GM15510 (cell line): Measurements from ENCODE around the gene PRR23E.

Experiments
- POLR2A ChIP-seq: IDR thresholded peaks from 3 replicates; pipeline ENCODE4 v1.6.1; 2011; ENCODE audit warnings: borderline replicate concordance; ENCODE audit not compliant: insufficient read length; ENCODE audit errors: extremely low read depth

Gene PRR23E

GRCh38 chr3:127192576-127193232 is at the start of gene PRR23E:
Gene PRR23E, plus strand, starts transcription at chr3:127193131. Its CDS starts 3,555 bp downstream, at chr3:127196686.
- TF ChIP-seq POLR2A: no peak

GRCh38 chr3:127143172-127143571 is 49.8 kb upstream of the PRR23E start:
- TF ChIP-seq POLR2A: no peak

GRCh38 chr3:127144631-127145030 is 48.3 kb upstream of the PRR23E start:
- no peak for TF ChIP-seq POLR2A

GRCh38 chr3:127145266-127145665 is 47.7 kb upstream of the PRR23E start:
- no peak for TF ChIP-seq POLR2A

GRCh38 chr3:127147291-127147885 is 45.5 kb upstream of the PRR23E start:
- no peak for TF ChIP-seq POLR2A

GRCh38 chr3:127149621-127150310 is 43.2 kb upstream of the PRR23E start:
- no peak for TF ChIP-seq POLR2A

- no peak for TF ChIP-seq POLR2A
Measured at GRCh38 chr3:127150513-127151250, 42.2 kb upstream of the PRR23E start.

GRCh38 chr3:127151251-127151564 is 41.7 kb upstream of the PRR23E start:
- no peak for TF ChIP-seq POLR2A

GRCh38 chr3:127151992-127152650 is 40.8 kb upstream of the PRR23E start:
- TF ChIP-seq POLR2A: no peak

GRCh38 chr3:127152684-127153505 is 40.0 kb upstream of the PRR23E start:
- TF ChIP-seq POLR2A: no peak

- TF ChIP-seq POLR2A: no peak
Measured at GRCh38 chr3:127153506-127153815, 39.5 kb upstream of the PRR23E start.

GRCh38 chr3:127156338-127157050 is 36.4 kb upstream of the PRR23E start:
- TF ChIP-seq POLR2A: no peak

- no peak for TF ChIP-seq POLR2A
Measured at GRCh38 chr3:127157171-127157828, 35.6 kb upstream of the PRR23E start.

- TF ChIP-seq POLR2A: no peak
Measured at GRCh38 chr3:127158614-127159229, 34.2 kb upstream of the PRR23E start.
